Mammary epithelial cell (primary cell): Measurements from ENCODE around the gene RIPK4.

ENCODE experiments used
- CTCF ChIP-seq, 2 donors: IDR thresholded peaks in 1 of 2; conservative IDR thresholded peaks in 1 of 2; 2 replicates each; pipeline ENCODE4 v1.5.1; 2011 to 2012; ENCODE audit warnings: inconsistent platforms in 2 of 2, low read length in 2 of 2, mild to moderate bottlenecking in 2 of 2, control low read depth in 1 of 2, low read depth in 1 of 2; ENCODE audit not compliant: insufficient read depth in 1 of 2; ENCODE audit errors: extremely low read depth in 1 of 2
- EZH2 ChIP-seq: IDR thresholded peaks from 2 replicates; pipeline ENCODE4 v1.6.1; 2012; ENCODE audit warnings: low read length, inconsistent platforms, borderline replicate concordance

DNA sequence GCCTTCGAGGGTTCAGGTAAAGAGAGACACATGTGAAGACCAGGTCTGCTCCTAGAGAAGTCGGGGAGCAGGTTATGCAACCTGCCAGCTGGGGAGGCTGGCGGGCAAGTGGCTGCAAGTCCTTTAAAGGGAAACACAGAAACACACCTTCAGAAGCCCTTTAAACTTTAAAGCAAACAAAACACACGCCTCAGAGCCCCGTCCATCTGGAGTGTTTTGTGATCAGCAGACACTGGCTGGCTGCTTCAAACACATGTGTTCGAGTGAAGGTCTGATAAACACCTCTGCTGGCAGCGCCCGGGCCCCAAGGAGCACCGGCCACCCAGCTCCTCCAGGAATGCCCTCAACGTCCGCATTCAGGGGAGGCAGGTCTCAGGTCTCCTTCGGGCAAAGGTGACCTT lies 15.2 kb downstream of the RIPK4 start:
- TF ChIP-seq CTCF (conservative IDR thresholded peaks at IDR 0.05 in 1 of 2, IDR thresholded peaks at IDR 0.05 in 1 of 2; ENCODE audit: extremely low read depth in 1 of 2, insufficient read depth in 1 of 2, low read depth in 1 of 2, low read length in 2 of 2) (peak in 1 of 2 donors; percentile 11), EZH2 (no peak)
